HCT116 (cell line): Measurements from ENCODE around the gene ZFHX3. TPM values are rescaled to one million over a fixed set of nuclear protein-coding genes. Genes with fewer than 3 reads are reported as not detected.

Experiments used
- ATAC-seq: fragments of 200-7000 bp; cut with Tn5 transposase; 2 replicates; pipeline ENCODE4 v1.9.1; 2020; ENCODE audit warnings: mild to moderate bottlenecking, moderate library complexity
- BruUV-seq: library from RNA; stranded (reverse); fragments of 400-500 nt; replicated peaks from 2 replicates; lab custom pipeline; 2021; lab: Mats Ljungman, UMichigan
- CTCF ChIA-PET: fragments of 300-600 bp; sonication (Branson Sonifier 250); formaldehyde crosslinking; loops from one replicate; lab custom pipeline; 2021; ENCODE audit warnings: antibody characterized with exemption; lab: Charles Lee
- POLR2A ChIA-PET: fragments of 300-600, 350-600 bp; sonication (Branson Sonifier 250); formaldehyde crosslinking; loops from one replicate; lab custom pipeline; 2021; ENCODE audit warnings: antibody characterized with exemption; lab: Charles Lee
- RAD21 ChIA-PET, 2 experiments: fragments of 300-600 bp; sonication (Branson Sonifier 250); formaldehyde crosslinking; loops; one replicate each; lab custom pipeline; 2023; ENCODE audit warnings: low total read pairs in 2 of 2; ENCODE audit not compliant: uncharacterized antibody in 2 of 2, unreplicated experiment in 2 of 2, low non-redundant PET in 1 of 2; lab: Charles Lee
- DNase-seq: peaks from one replicate; pipeline ENCODE4 v3.0.0-alpha.2; 2010; ENCODE audit warnings: low read depth, low spot score
- H2AFZ ChIP-seq: fragments of 200-600 bp; shearing (Covaris generic), sonication (generic); 2 replicates; pipeline ENCODE4 v1.6.1; 2017; ENCODE audit warnings: low read depth, mixed run types, mixed read lengths, antibody characterized with exemption, low read length; ENCODE audit not compliant: poor library complexity, severe bottlenecking
- H3K27ac ChIP-seq: 2 replicates; pipeline ENCODE4 v1.5.1; 2012; ENCODE audit warnings: low read depth, low read length
- H3K27me3 ChIP-seq: fragments of 200-600 bp; sonication (generic); 2 replicates; pipeline ENCODE4 v1.6.1; 2016; ENCODE audit warnings: mixed run types, low read length, mixed read lengths; ENCODE audit not compliant: insufficient read depth
- H3K36me3 ChIP-seq, 2 experiments: fragments of 200-500 bp in 1 of 2; fragments of 200-600 bp in 1 of 2; sonication (Bioruptor generic) in 1 of 2; sonication (generic) in 1 of 2; 2 replicates each; pipeline versions ENCODE4 v1.5.1 to v1.6.1; 2014 to 2016; ENCODE audit warnings: low read length in 2 of 2, inconsistent platforms in 1 of 2, mixed read lengths in 1 of 2, mixed run types in 1 of 2; ENCODE audit not compliant: insufficient read depth in 2 of 2, control insufficient read depth in 1 of 2
- H3K4me1 ChIP-seq, 2 experiments: fragments of 200-600 bp in 1 of 2; sonication (generic) in 1 of 2; 2 replicates each; pipeline versions ENCODE4 v1.5.1 to v1.6.1; 2012 to 2017; ENCODE audit warnings: low read length in 2 of 2, inconsistent platforms in 1 of 2, mild to moderate bottlenecking in 1 of 2, mixed read lengths in 1 of 2, mixed run types in 1 of 2, moderate library complexity in 1 of 2; ENCODE audit not compliant: insufficient read depth in 2 of 2, control insufficient read depth in 1 of 2
- H3K4me2 ChIP-seq: fragments of 200-600 bp; sonication (generic); 2 replicates; pipeline ENCODE4 v1.6.1; 2017; ENCODE audit warnings: mixed run types, low read length, mixed read lengths
- H3K4me3 ChIP-seq, 2 experiments: fragments of 200-600 bp in 1 of 2; sonication (generic) in 1 of 2; replicated peaks in 1 of 2; 2 replicates each; pipeline ENCODE4 v1.5.1; 2011 to 2016; ENCODE audit warnings: low read length in 2 of 2, control low read depth in 1 of 2, low read depth in 1 of 2, mild to moderate bottlenecking in 1 of 2, mixed read lengths in 1 of 2, mixed run types in 1 of 2
- H3K79me2 ChIP-seq: fragments of 200-600 bp; sonication (generic); 2 replicates; pipeline ENCODE4 v1.6.1; 2017; ENCODE audit warnings: mild to moderate bottlenecking, mixed run types, low read length, moderate library complexity, mixed read lengths; ENCODE audit not compliant: insufficient read depth
- H3K9ac ChIP-seq: fragments of 200-600 bp; sonication (generic); 2 replicates; pipeline ENCODE4 v1.6.1; 2016; ENCODE audit warnings: low read length, mixed read lengths
- H3K9me2 ChIP-seq: fragments of 200-600 bp; sonication (generic), shearing (Covaris generic); 2 replicates; pipeline ENCODE4 v1.6.1; 2017; ENCODE audit warnings: mixed run types, mild to moderate bottlenecking, moderate library complexity; ENCODE audit not compliant: insufficient read depth
- H3K9me3 ChIP-seq, 2 experiments: fragments of 200-500 bp in 1 of 2; fragments of 200-600 bp in 1 of 2; sonication (Bioruptor generic) in 1 of 2; sonication (generic) in 1 of 2; 2 replicates each; pipeline ENCODE4 v1.6.1; 2014 to 2017; ENCODE audit warnings: low read length in 2 of 2, mixed read lengths in 2 of 2, inconsistent platforms in 1 of 2, low read depth in 1 of 2, mild to moderate bottlenecking in 1 of 2, mixed run types in 1 of 2, moderate library complexity in 1 of 2; ENCODE audit not compliant: control insufficient read depth in 1 of 2, insufficient read depth in 1 of 2
- H4K20me1 ChIP-seq: fragments of 200-600 bp; sonication (generic), shearing (Covaris generic); 2 replicates; pipeline ENCODE4 v1.6.1; 2017; ENCODE audit warnings: mixed run types, mild to moderate bottlenecking, moderate library complexity; ENCODE audit not compliant: insufficient read depth
- CBX3 ChIP-seq: IDR thresholded peaks from 2 replicates; pipeline ENCODE4 v1.6.1; 2012; ENCODE audit warnings: low read depth
- CEBPB ChIP-seq: IDR thresholded peaks from 2 replicates; pipeline ENCODE4 v1.6.1; 2012; ENCODE audit warnings: low read depth
- EGR1 ChIP-seq: IDR thresholded peaks from 2 replicates; pipeline ENCODE4 v1.6.1; 2012; ENCODE audit warnings: low read depth
- EZH2phosphoT487 ChIP-seq: fragments of 200-600 bp; IDR thresholded peaks from 2 replicates; pipeline ENCODE4 v1.6.1; 2018; ENCODE audit warnings: antibody characterized with exemption, borderline replicate concordance
- FOSL1 ChIP-seq: IDR thresholded peaks from 2 replicates; pipeline ENCODE4 v1.6.1; 2012; ENCODE audit warnings: low read depth
- JUND ChIP-seq: IDR thresholded peaks from 2 replicates; pipeline ENCODE4 v1.6.1; 2012
- POLR2A ChIP-seq: IDR thresholded peaks from 2 replicates; pipeline ENCODE4 v1.7.0; 2011; ENCODE audit warnings: borderline replicate concordance; ENCODE audit not compliant: insufficient read depth, insufficient read length; ENCODE audit errors: extremely low read depth
- POLR2AphosphoS5 ChIP-seq: IDR thresholded peaks from 2 replicates; pipeline ENCODE4 v1.6.1; 2011; ENCODE audit warnings: mild to moderate bottlenecking, low read depth, low read length, moderate library complexity
- RAD21 ChIP-seq: IDR thresholded peaks from 2 replicates; pipeline ENCODE4 v1.6.1; 2012; ENCODE audit warnings: low read depth, mild to moderate bottlenecking
- SIN3A ChIP-seq: IDR thresholded peaks from 2 replicates; pipeline ENCODE4 v1.6.1; 2012; ENCODE audit warnings: low read depth
- SRF ChIP-seq: IDR thresholded peaks from 2 replicates; pipeline ENCODE4 v1.6.1; 2012; ENCODE audit warnings: low read depth
- TCF7L2 ChIP-seq: IDR thresholded peaks from 2 replicates; pipeline ENCODE4 v1.7.0; 2011; ENCODE audit warnings: borderline replicate concordance, inconsistent platforms; ENCODE audit not compliant: insufficient read depth, insufficient read length; ENCODE audit errors: extremely low read depth
- YY1 ChIP-seq: IDR thresholded peaks from 2 replicates; pipeline ENCODE4 v1.6.1; 2011; ENCODE audit warnings: low read length, low read depth, moderate library complexity, mild to moderate bottlenecking; ENCODE audit not compliant: insufficient replicate concordance; ENCODE audit errors: extremely low read depth
- ZFX ChIP-seq: fragments of 450-650 bp; IDR thresholded peaks from 2 replicates; pipeline ENCODE4 v1.6.1; 2017
- ZNF274 ChIP-seq: fragments of 200-500 bp; sonication (Bioruptor generic); IDR thresholded peaks from 2 replicates; pipeline ENCODE4 v1.6.1; 2014; ENCODE audit warnings: mild to moderate bottlenecking, low read depth, low read length, inconsistent platforms
- intact Hi-C: fragments of 100-400 bp; cut with micrococcal nuclease; formaldehyde crosslinking; loops from 2 replicates; pipeline ENCODE4 v1.10.0; 2022
- total RNA-seq: library from RNA; stranded (reverse); gene quantifications from one replicate; pipeline ENCODE4 v1.2.1, GENCODE V29; 2021; ENCODE audit not compliant: unreplicated experiment
- TF ChIP-seq, protein P1 (sequence below): IDR thresholded peaks from 2 replicates; pipeline ENCODE4 v1.6.1; 2011; ENCODE audit warnings: mild to moderate bottlenecking, low read length, moderate library complexity; ENCODE audit not compliant: insufficient replicate concordance; ENCODE audit errors: extremely low read depth
- TF ChIP-seq, protein P2 (sequence below): IDR thresholded peaks from 2 replicates; pipeline ENCODE4 v1.6.1; 2012
- TF ChIP-seq, protein P3 (sequence below): IDR thresholded peaks from 2 replicates; pipeline ENCODE4 v1.6.1; 2012; ENCODE audit warnings: low read depth
- TF ChIP-seq, protein P4 (sequence below): IDR thresholded peaks from 2 replicates; pipeline ENCODE4 v1.6.1; 2012

The ZFHX3 gene
- total RNA-seq, 1 experiment from 2014 or later: 6.3 TPM

DNA sequence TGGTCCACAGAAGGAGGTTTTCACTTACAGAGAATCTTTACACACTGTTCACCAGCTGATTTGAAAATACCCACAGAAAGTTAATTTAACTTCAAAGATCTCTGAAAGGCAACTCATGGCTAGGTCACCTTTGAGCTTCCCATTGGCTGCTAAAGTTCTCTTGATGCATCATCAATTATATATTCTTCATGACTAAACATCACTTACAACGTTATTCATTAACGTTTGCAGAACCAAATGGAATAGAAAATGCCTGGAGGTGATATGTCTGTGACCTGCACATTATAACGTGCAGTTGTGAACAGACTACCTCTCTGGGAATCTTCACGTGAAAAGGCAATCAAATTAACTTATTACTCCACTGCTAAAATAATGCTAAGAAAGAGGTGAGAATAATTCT is 238.5 kb downstream of the ZFHX3 start:
- no peak for TF ChIP-seq POLR2AphosphoS5
- no peak for TF ChIP-seq EGR1
- no peak for TF ChIP-seq EZH2phosphoT487
- TF ChIP-seq TCF7L2: no peak
- no peak for TF ChIP-seq ZFX
- no peak for TF ChIP-seq SIN3A
- no peak for TF ChIP-seq ZNF274
- no peak for TF ChIP-seq CEBPB
- TF ChIP-seq JUND: no peak
- TF ChIP-seq, protein P1, sequence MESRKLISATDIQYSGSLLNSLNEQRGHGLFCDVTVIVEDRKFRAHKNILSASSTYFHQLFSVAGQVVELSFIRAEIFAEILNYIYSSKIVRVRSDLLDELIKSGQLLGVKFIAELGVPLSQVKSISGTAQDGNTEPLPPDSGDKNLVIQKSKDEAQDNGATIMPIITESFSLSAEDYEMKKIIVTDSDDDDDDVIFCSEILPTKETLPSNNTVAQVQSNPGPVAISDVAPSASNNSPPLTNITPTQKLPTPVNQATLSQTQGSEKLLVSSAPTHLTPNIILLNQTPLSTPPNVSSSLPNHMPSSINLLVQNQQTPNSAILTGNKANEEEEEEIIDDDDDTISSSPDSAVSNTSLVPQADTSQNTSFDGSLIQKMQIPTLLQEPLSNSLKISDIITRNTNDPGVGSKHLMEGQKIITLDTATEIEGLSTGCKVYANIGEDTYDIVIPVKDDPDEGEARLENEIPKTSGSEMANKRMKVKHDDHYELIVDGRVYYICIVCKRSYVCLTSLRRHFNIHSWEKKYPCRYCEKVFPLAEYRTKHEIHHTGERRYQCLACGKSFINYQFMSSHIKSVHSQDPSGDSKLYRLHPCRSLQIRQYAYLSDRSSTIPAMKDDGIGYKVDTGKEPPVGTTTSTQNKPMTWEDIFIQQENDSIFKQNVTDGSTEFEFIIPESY: no peak
- no peak for TF ChIP-seq POLR2A
- TF ChIP-seq, protein P2, sequence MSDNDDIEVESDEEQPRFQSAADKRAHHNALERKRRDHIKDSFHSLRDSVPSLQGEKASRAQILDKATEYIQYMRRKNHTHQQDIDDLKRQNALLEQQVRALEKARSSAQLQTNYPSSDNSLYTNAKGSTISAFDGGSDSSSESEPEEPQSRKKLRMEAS: no peak
- no peak for TF ChIP-seq RAD21
- TF ChIP-seq SRF: no peak
- TF ChIP-seq CBX3: no peak
- no peak for TF ChIP-seq YY1
- TF ChIP-seq, protein P3, sequence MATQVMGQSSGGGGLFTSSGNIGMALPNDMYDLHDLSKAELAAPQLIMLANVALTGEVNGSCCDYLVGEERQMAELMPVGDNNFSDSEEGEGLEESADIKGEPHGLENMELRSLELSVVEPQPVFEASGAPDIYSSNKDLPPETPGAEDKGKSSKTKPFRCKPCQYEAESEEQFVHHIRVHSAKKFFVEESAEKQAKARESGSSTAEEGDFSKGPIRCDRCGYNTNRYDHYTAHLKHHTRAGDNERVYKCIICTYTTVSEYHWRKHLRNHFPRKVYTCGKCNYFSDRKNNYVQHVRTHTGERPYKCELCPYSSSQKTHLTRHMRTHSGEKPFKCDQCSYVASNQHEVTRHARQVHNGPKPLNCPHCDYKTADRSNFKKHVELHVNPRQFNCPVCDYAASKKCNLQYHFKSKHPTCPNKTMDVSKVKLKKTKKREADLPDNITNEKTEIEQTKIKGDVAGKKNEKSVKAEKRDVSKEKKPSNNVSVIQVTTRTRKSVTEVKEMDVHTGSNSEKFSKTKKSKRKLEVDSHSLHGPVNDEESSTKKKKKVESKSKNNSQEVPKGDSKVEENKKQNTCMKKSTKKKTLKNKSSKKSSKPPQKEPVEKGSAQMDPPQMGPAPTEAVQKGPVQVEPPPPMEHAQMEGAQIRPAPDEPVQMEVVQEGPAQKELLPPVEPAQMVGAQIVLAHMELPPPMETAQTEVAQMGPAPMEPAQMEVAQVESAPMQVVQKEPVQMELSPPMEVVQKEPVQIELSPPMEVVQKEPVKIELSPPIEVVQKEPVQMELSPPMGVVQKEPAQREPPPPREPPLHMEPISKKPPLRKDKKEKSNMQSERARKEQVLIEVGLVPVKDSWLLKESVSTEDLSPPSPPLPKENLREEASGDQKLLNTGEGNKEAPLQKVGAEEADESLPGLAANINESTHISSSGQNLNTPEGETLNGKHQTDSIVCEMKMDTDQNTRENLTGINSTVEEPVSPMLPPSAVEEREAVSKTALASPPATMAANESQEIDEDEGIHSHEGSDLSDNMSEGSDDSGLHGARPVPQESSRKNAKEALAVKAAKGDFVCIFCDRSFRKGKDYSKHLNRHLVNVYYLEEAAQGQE: no peak
- no peak for TF ChIP-seq FOSL1
- TF ChIP-seq, protein P4, sequence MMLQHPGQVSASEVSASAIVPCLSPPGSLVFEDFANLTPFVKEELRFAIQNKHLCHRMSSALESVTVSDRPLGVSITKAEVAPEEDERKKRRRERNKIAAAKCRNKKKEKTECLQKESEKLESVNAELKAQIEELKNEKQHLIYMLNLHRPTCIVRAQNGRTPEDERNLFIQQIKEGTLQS: no peak
- TF ChIP-seq, all 23 proteins: peak for 0
- intact Hi-C loops: no loop called here
- no peak overlapping the region for H3K4me2 ChIP-seq
- H3K4me3 ChIP-seq: no peak overlapping the region
- no peak for DNase-seq
- CTCF ChIA-PET: no interaction called here
- H3K9me2 ChIP-seq: no peaks in the 10 kb centered on the region
- H4K20me1 ChIP-seq: no peaks in the 10 kb centered on the region
- H3K9ac ChIP-seq: no peak overlapping the region
- H3K27me3 ChIP-seq: no peaks in the 10 kb centered on the region
- no peak for ATAC-seq
- no peaks in the 10 kb centered on the region for H3K36me3 ChIP-seq
- H3K4me1 ChIP-seq: no peaks in the 10 kb centered on the region
- H3K27ac ChIP-seq: no peak overlapping the region
- H3K79me2 ChIP-seq: no peaks in the 10 kb centered on the region
- RAD21 ChIA-PET: no interaction called here
- POLR2A ChIA-PET: no interaction called here
- no peak overlapping the region for H2AFZ ChIP-seq
- no peaks in the 10 kb centered on the region for H3K9me3 ChIP-seq
- no TSS peak for BruUV-seq
